HG03039 (cell line): ENCODE measurements around the gene RASSF4.

Experiments used
- ATAC-seq: cut with Tn5 transposase; IDR thresholded peaks from one replicate; pipeline ENCODE4 v1.9.1; 2021; ENCODE audit warnings: mild to moderate bottlenecking, moderate library complexity; ENCODE audit not compliant: unreplicated experiment

Gene RASSF4

GRCh38 chr10:44961931-44962750 is 2.5 kb downstream of the RASSF4 start:
- ATAC-seq: no peak

GRCh38 chr10:44962870-44963738 is 3.5 kb downstream of the RASSF4 start:
- no peak for ATAC-seq

- no peak for ATAC-seq
Measured at GRCh38 chr10:44963772-44964633, 4.4 kb downstream of the RASSF4 start.

- ATAC-seq: no peak
Measured at GRCh38 chr10:44965104-44965503, 5.5 kb downstream of the RASSF4 start.

GRCh38 chr10:44965651-44966097 is 6.1 kb downstream of the RASSF4 start:
- ATAC-seq: peak; percentile 37

GRCh38 chr10:44966129-44966815 is 6.7 kb downstream of the RASSF4 start:
- ATAC-seq: peak; percentile 32

GRCh38 chr10:44966816-44967509 is 7.4 kb downstream of the RASSF4 start:
- ATAC-seq: no peak

- ATAC-seq: no peak
Measured at GRCh38 chr10:44967616-44968015, 8.0 kb downstream of the RASSF4 start.

GRCh38 chr10:44968091-44968490 is 8.5 kb downstream of the RASSF4 start:
- ATAC-seq: no peak

- no peak for ATAC-seq
Measured at GRCh38 chr10:44968500-44969400, 9.1 kb downstream of the RASSF4 start.

GRCh38 chr10:44969854-44970253 is 10.3 kb downstream of the RASSF4 start:
- ATAC-seq: no peak

- ATAC-seq: no peak
Measured at GRCh38 chr10:44970812-44971395, 11.3 kb downstream of the RASSF4 start.

- ATAC-seq: no peak
Measured at GRCh38 chr10:44971434-44971833, 11.8 kb downstream of the RASSF4 start.

GRCh38 chr10:44971935-44972757 is 12.5 kb downstream of the RASSF4 start:
- ATAC-seq: no peak

GRCh38 chr10:44972874-44973306 is 13.3 kb downstream of the RASSF4 start:
- ATAC-seq: no peak

GRCh38 chr10:44973323-44974081 is 13.9 kb downstream of the RASSF4 start:
- peak; percentile 25 for ATAC-seq
